Erythroblast (primary cell): ENCODE results near the gene FAM110D.
A peak's percentile ranks its signal among the peaks of the same experiment; 100 is the strongest.

Experiments
- DNase-seq, 2 experiments: peaks; one replicate each; lab custom pipeline; 2025; lab: John Stamatoyannopoulos, UW
- GATA1 ChIP-seq: IDR thresholded peaks from 2 replicates; pipeline ENCODE4 v1.6.1; 2011; ENCODE audit warnings: low read depth, mild to moderate bottlenecking, control low read depth, low read length, moderate library complexity
- POLR2A ChIP-seq: IDR thresholded peaks from 2 replicates; pipeline ENCODE4 v1.6.1; 2011; ENCODE audit warnings: mild to moderate bottlenecking, low read length

Gene FAM110D

DNA sequence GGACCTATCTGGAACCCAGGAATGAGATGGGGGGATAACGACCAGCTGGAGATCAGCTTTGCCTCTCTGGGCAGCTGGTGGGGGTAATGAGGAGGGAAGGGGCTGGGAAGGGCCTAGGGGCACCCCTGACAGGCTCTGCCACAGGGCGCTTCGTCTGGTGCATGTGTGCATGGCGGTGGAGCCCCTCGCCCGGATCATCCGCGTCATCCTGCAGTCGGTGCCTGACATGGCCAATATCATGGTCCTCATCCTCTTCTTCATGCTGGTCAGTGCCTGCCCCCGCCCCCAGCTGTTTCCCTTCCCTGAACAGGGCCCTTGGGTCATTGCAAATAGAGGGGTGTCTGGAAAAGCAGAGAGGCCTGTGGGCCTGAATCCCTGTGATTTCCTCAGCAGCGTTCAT, 38.9 kb downstream of the FAM110D start:
- no peak for DNase-seq
- no peak for TF ChIP-seq GATA1
- TF ChIP-seq POLR2A = no peak

DNA sequence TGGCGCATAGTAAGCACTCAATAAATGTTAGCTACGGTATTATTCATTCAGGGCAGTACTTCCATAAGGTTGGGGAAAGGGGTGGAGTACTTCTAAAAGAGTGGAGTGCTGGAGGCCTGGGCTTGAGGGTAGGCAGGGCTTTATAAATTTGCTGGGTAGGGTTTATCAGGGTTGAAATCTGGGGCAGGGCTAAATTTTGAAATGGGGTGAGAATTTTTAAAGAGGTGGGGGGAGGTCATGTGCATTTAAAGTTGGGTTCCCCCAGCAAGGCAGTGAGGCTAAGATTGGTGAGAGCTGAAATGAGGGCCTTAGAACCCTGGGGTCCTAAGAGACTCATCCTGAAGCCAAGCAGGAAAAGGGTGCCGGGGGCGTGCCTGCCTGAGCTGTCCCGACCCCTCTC, 41.5 kb downstream of the FAM110D start:
- no peak for TF ChIP-seq GATA1
- no peak for TF ChIP-seq POLR2A
- no peak for DNase-seq

DNA sequence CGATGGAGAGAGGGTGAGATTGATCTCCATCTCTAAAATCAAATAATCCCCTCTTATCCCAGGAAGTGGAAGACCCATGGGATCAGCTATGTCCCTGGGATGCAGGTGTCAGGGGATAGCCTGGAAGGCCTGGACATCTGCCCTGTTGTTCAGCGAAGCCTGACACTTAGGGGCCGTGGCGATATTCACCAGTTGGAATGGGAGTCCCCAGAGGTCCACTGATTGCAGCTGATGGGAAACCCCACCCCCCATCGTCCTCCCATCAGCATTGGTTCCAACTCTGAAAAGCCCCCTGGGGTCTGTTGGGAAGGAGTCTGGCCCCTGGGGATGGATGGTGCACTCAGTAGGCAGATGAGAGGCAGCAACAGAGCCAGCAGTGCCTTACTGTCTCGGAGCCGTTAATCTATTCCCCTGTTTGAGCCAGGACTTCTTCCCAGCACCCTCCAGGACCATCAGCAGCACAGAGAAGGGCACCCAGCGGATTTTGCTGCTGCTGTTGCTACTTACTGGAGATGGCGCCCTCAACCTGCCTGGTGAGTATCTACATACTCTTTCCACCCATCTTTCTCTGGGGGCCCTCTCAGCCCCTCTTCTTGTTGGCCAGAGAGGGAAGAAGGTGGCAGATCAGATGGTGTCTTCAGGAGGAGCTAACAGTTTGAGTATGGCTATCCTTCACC, 44.9 kb downstream of the FAM110D start:
- peak in 1 of 2 experiments; percentile 15 for DNase-seq
- TF ChIP-seq GATA1 (no peak), POLR2A (no peak)

DNA sequence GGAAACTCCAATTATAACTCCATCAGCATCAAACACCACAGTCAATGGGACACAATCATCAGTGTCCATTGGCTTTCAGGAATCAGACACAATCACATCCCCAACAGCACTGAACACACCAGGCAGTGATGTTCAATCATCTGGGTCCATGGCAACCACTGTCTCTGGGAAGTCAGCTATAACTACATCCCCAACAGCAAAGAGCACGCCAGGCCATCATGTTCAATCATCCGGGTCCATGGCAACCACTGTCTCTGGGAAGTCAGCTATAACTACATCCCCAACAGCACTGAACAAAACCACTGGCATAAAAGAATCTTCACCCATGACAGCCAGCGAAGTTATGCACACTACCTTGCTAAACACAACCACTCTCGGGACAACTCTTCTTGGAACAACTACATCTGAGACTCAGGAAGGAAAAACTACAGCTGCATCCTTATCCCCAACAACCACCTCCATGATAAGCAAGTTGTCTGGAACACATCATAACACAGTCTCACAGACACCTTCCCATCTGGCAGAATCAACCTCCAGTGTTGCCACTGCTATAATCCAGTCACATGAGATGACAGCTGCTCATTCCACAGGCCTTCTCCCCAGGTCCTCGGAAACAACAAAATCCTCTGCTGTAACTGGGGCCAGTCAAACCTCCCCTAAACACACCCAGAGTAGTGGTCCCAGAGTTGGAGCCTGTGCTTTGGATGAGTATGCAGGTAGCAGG, 51.4 kb downstream of the FAM110D start:
- TF ChIP-seq POLR2A (no peak), GATA1 (no peak)
- no peak for DNase-seq

DNA sequence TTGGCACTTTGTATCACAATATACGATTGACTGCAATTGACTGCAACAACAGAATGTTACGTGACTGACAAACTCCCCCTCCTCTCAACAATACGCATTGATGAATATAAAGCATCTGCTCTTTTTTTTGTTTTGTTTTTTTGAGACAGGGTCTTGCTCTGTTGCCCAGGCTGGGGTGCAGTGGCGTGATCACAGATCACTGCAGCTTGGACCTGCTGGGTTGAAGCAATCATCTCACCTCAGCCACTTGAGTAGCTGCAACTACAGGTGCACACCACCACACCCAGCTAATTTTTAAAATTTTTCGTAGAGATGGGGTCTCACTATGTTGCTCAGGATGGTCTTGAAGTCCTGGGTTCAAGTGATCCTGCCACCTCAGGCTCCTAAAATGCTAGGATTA, 53.8 kb downstream of the FAM110D start:
- TF ChIP-seq POLR2A (no peak), GATA1 (no peak)
- no peak for DNase-seq

GRCh38 chr1:26213335-26213905, 54.5 kb downstream of the FAM110D start:
- DNase-seq = no peak
- TF ChIP-seq POLR2A (no peak), GATA1 (no peak)
